Measurements from ENCODE around the gene XPO6. TPM values are rescaled to one million over a fixed set of nuclear protein-coding genes. Genes with fewer than 3 reads are reported as not detected.

The XPO6 gene
- total RNA-seq, 1 experiment from 2014 or later, result 106 TPM

DNA sequence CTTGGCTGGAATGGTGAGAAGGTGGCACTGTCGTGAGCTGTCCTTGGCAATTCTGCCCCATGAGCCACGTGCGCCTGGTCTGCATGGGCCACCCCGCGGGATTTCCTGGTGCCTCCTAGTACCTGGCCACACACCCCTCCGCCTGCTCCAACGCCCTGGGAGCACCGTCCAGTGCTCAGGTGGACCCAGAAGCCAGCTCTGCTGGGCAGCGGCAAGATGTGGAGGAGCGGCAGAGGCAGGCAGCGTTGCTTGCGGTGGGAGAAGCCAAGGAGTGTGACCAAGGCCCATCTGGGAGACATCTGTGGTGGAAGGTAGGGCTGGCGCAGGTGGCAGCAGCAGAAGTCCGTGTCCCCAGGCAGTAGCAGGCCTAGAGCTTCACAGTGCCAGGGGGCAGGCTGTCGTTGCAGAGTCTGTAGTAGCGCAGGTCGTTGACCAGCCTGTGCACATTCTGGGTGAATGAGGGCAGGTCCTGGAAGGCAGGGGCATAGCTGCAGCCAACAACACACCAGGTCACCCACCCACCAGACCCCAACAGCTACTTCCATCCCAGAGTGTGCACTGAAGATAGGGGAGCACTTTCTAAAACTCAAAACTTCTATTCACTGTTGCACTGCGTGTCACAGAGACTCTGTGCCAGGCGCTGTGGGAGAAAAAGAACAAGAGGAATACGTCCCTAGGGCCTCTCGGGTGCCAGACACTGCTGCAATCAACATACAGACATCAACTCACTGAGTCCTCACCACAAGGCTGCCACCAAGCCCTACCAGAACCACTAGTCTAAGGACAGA lies 113.4 kb downstream of the XPO6 start:
- Histone ChIP-seq H3K9ac (ENCODE audit: low read length) (no peak overlapping the region), H2AFZ (ENCODE audit: low read length) (no peak overlapping the region), H3K4me2 (ENCODE audit: low read length) (no peak overlapping the region), H3K4me1 (ENCODE audit: insufficient read depth, low read length) (no peaks in the 10 kb centered on the region), H3K4me3 (ENCODE audit: low read length) (no peak overlapping the region), H4K20me1 (ENCODE audit: low read length) (no peaks in the 10 kb centered on the region), H3K79me2 (ENCODE audit: low read length) (no peaks in the 10 kb centered on the region), H3K27me3 (ENCODE audit: low read length) (no peaks in the 10 kb centered on the region), H3K9me2 (replicated peaks; ENCODE audit: low read length) (no peaks in the 10 kb centered on the region), H3K27ac (ENCODE audit: low read length) (no peak overlapping the region), H3K36me3 (ENCODE audit: low read depth, low read length) (peaks cover 11% of the 10 kb centered on the region; the same call in 1 of the 2 replicates), H3K9me3 (ENCODE audit: low read length) (no peaks in the 10 kb centered on the region), H3F3A (ENCODE audit: low read length, unreplicated experiment) (no peaks in the 10 kb centered on the region)
- ATAC-seq, result no peak
- TF ChIP-seq EZH2phosphoT487 (IDR thresholded peaks at IDR 0.05; ENCODE audit: borderline replicate concordance, low read length), result no peak
- TF ChIP-seq, protein P1, sequence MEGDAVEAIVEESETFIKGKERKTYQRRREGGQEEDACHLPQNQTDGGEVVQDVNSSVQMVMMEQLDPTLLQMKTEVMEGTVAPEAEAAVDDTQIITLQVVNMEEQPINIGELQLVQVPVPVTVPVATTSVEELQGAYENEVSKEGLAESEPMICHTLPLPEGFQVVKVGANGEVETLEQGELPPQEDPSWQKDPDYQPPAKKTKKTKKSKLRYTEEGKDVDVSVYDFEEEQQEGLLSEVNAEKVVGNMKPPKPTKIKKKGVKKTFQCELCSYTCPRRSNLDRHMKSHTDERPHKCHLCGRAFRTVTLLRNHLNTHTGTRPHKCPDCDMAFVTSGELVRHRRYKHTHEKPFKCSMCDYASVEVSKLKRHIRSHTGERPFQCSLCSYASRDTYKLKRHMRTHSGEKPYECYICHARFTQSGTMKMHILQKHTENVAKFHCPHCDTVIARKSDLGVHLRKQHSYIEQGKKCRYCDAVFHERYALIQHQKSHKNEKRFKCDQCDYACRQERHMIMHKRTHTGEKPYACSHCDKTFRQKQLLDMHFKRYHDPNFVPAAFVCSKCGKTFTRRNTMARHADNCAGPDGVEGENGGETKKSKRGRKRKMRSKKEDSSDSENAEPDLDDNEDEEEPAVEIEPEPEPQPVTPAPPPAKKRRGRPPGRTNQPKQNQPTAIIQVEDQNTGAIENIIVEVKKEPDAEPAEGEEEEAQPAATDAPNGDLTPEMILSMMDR (conservative IDR thresholded peaks at IDR 0.05; ENCODE audit: low read depth, low read length), result no peak
- no peak for DNase-seq
- ChIA-PET CTCF (no interaction called here), POLR2A (ENCODE audit: unreplicated experiment) (no interaction called here)
- intact Hi-C loops (cut with micrococcal nuclease), result no loop called here
- no TSS peak for BruUV-seq (replicated peaks)

GRCh38 chr16:28096983-28097899 lies 114.5 kb downstream of the XPO6 start:
- BruUV-seq (replicated peaks), result no TSS peak
- ChIA-PET POLR2A (ENCODE audit: unreplicated experiment) (no interaction called here), CTCF (no interaction called here)
- Histone ChIP-seq H4K20me1 (ENCODE audit: low read length) (no peaks in the 10 kb centered on the region), H3K4me2 (ENCODE audit: low read length) (no peak overlapping the region), H3K36me3 (ENCODE audit: low read depth, low read length) (peaks cover 6% of the 10 kb centered on the region; the same call in 1 of the 2 replicates), H3K9me2 (replicated peaks; ENCODE audit: low read length) (no peaks in the 10 kb centered on the region), H3K4me3 (ENCODE audit: low read length) (no peak overlapping the region), H3K4me1 (ENCODE audit: insufficient read depth, low read length) (no peaks in the 10 kb centered on the region), H2AFZ (ENCODE audit: low read length) (no peak overlapping the region), H3F3A (ENCODE audit: low read length, unreplicated experiment) (no peaks in the 10 kb centered on the region), H3K79me2 (ENCODE audit: low read length) (no peaks in the 10 kb centered on the region), H3K27me3 (ENCODE audit: low read length) (no peaks in the 10 kb centered on the region), H3K27ac (ENCODE audit: low read length) (no peak overlapping the region), H3K9me3 (ENCODE audit: low read length) (no peaks in the 10 kb centered on the region), H3K9ac (ENCODE audit: low read length) (no peak overlapping the region)
- intact Hi-C loops (cut with micrococcal nuclease), result no loop called here
- ATAC-seq, result no peak
- TF ChIP-seq, protein P1 (conservative IDR thresholded peaks at IDR 0.05; ENCODE audit: low read depth, low read length), result no peak
- TF ChIP-seq EZH2 (IDR thresholded peaks at IDR 0.05; ENCODE audit: low read length, unreplicated experiment) (no peak), EZH2phosphoT487 (IDR thresholded peaks at IDR 0.05; ENCODE audit: borderline replicate concordance, low read length) (no peak)
- no peak for DNase-seq

DNA sequence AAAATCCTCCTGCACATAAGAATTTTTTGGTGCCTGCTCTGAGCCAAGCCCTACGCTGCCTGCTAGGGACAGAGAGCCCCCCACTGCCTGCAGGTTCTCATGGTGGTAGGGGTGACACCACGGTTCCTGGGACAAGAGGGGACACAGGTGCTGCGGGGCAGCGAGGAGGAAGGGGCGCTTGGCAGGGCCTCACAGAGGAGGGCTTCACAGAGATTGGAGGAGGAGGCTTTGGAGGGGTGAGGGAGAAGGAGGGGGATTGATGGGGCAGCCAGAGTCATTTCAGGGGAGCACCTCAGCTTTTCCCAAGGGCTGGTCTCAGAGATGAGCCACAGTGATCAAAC lies 118.4 kb downstream of the XPO6 start:
- Histone ChIP-seq H3K9me3 (ENCODE audit: low read length) (no peaks in the 10 kb centered on the region), H4K20me1 (ENCODE audit: low read length) (no peaks in the 10 kb centered on the region), H3F3A (ENCODE audit: low read length, unreplicated experiment) (no peaks in the 10 kb centered on the region), H3K9me2 (replicated peaks; ENCODE audit: low read length) (no peaks in the 10 kb centered on the region), H3K27me3 (ENCODE audit: low read length) (no peaks in the 10 kb centered on the region), H3K9ac (ENCODE audit: low read length) (no peak overlapping the region), H2AFZ (ENCODE audit: low read length) (no peak overlapping the region), H3K79me2 (ENCODE audit: low read length) (no peaks in the 10 kb centered on the region), H3K4me1 (ENCODE audit: insufficient read depth, low read length) (no peaks in the 10 kb centered on the region), H3K4me3 (ENCODE audit: low read length) (no peak overlapping the region), H3K27ac (ENCODE audit: low read length) (no peak overlapping the region), H3K36me3 (ENCODE audit: low read depth, low read length) (no peaks in the 10 kb centered on the region), H3K4me2 (ENCODE audit: low read length) (no peak overlapping the region)
- ChIA-PET CTCF (no interaction called here), POLR2A (ENCODE audit: unreplicated experiment) (no interaction called here)
- intact Hi-C loops (cut with micrococcal nuclease), result no loop called here
- DNase-seq (no peak), ATAC-seq (no peak)
- TF ChIP-seq EZH2 (IDR thresholded peaks at IDR 0.05; ENCODE audit: low read length, unreplicated experiment), result no peak
- TF ChIP-seq, protein P1 (conservative IDR thresholded peaks at IDR 0.05; ENCODE audit: low read depth, low read length), result no peak
- TF ChIP-seq EZH2phosphoT487 (IDR thresholded peaks at IDR 0.05; ENCODE audit: borderline replicate concordance, low read length), result no peak
- no TSS peak for BruUV-seq (replicated peaks)

Measured in PC-3 (cell line).